Nucleus accumbens (tissue), 56 donors: ENCODE results near the gene ALDOC.
"Not testable (repeated sequence)": the region's sequence is repeated elsewhere in the genome, so short reads cannot be mapped to it uniquely, and the experiment has no call there.

Experiments
- DNase-seq, 56 donors: peaks; one replicate each; lab custom pipeline; 2025; lab: John Stamatoyannopoulos, UW

ALDOC gene

DNA sequence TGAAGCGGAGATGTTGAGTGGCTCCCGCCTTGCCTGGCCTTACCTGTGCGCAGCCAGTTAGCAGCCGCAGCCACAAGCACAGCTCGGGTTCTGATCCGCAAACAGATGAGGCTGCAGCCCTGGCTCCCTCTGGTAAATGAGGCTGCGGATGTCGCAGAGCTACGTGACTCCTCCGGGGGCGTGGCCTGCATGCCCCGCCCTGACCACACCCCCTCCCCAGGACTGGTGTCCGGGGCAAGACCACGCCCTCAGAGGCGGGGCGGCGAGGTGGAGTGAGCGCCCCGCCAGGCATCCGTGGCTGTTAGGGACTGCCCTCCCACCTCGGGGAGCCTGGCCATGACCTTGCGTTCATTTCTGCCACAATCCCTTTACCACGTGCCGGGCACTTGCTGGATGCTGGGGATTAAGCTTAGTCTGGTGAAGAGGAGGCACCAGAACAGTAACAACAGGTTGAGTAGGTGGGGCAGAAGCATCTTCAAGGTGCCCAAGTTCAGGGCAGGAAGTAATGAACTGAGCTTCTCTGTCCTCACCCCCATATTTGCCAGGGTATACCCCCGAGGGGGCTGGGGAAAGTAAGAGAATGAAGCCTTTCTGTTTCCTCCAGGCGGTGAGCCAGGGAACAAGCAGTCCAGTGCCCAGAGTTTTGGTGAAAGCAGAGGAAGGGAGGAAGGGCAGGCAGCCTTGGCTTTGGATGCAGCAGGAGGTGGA lies at the start of gene ALDOC:
Gene ALDOC (minus strand): TSS at position 138 of the 708 bp plus-strand sequence. CDS start 1,363 bp downstream, outside the sequence.
- peak; percentile 54 to 98 (median 93) for DNase-seq

DNA sequence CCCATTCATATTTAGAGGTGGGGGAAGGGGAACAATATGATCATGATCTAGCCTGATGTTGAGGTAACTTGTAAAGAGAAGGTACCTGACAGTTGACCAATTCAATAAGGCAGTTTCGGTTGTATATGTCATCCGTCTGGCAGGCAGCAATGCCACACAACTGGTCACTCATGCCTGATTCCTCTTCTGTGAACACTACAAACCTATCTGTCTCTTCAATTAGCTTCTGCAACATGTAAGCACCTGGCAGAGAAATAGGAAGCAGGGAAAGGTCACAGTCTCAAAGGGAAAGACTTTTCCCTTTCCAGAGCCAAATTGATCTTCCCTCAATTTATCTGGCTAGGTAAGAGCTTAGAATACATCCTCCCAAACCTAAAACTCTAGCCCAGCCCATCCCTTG lies 47.5 kb upstream of the ALDOC start:
- DNase-seq, result no peak

DNA sequence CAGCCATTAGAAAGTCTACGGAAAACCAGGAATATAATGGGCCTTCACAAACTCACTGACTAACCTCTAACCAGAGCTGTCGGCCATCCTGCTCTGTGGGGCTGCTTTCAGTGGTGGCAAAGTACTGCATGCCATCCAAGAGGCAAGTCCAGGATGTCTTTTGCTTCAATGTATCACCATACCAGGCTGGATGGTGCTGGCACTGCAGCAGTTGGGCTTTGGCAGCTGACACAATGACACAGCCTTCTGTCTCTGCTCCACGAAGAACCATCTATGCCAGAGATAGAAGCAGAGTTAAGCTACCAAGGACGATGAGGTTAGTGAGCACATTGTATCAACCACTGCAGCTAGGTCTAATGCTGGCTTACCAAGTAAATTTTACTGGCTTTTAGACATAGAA lies 47.0 kb upstream of the ALDOC start:
- DNase-seq, result no peak

DNA sequence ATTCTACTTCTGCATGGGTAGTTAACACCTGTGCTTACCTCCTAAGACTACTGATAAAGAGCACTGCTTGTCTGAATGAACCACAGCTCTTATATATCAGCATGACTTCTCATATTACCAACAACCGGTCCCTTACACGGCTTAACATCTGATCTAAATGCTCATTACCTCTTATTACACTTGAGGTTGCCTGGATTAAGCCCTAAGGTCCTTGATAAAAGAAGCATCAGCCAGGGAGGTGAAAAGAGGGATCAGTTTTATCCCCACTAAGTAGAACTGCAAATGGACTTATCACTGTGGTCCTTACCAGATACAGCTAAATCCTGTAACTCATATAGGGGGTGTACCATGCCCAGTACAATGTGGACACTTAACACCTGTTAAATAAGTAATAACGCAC lies 45.5 kb upstream of the ALDOC start:
- DNase-seq, result no peak

DNA sequence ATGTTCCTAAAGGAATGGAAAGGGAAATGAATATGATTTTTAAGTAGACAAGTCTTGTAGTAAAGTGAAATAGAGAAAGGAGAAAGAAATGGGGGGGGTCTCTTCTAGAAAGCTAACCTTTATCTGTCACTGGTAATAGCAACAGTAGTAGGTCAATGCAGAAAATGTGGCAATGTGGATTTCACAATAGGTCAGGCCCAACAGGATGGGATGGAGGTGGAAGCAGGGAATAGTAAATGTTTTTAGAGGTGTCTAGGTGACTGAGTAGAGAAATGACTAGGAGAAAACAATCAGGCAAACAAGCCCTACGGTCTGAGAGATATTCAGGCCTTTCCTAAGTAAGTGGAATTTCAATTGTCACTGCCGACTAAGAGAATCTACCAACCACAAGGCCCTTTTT lies 43.3 kb upstream of the ALDOC start:
- no peak for DNase-seq

DNA sequence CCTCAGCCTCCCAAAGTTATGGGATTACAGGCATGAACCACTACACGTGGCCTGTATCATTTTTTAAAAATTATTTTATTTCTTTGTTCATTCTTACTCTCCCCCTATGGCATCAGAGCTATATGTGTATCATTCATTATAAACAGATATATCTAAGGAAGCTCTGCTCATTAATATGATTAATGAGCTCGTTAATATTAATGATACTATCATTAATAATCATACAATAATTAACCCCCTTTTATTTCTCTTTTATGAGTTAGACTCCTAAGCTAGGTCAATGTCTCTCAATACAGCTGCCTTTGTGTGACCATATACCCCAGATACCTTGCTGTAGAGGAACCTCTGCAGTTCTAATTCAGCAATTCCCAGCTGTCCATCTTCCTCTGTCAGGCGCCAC lies 41.8 kb upstream of the ALDOC start:
- no peak for DNase-seq

DNA sequence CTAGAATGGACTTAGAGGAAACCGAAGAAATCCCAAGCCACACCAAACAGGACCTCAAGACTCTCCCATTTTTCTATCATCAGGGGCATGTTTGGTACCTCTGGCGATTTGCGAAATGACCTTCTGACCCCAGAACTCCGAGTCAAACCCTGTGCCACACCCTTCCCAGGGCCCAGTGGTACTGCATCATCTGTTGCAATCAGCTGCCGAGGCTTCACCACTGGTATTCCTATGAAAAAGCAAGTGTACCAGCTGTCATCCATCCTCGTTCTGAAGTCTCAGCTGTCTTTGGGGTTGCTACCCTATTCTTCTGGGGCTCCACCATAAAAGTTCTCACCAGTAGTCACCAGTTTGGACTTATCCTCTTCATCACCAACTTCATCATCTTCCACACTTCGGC lies 39.6 kb upstream of the ALDOC start:
- DNase-seq, result no peak

DNA sequence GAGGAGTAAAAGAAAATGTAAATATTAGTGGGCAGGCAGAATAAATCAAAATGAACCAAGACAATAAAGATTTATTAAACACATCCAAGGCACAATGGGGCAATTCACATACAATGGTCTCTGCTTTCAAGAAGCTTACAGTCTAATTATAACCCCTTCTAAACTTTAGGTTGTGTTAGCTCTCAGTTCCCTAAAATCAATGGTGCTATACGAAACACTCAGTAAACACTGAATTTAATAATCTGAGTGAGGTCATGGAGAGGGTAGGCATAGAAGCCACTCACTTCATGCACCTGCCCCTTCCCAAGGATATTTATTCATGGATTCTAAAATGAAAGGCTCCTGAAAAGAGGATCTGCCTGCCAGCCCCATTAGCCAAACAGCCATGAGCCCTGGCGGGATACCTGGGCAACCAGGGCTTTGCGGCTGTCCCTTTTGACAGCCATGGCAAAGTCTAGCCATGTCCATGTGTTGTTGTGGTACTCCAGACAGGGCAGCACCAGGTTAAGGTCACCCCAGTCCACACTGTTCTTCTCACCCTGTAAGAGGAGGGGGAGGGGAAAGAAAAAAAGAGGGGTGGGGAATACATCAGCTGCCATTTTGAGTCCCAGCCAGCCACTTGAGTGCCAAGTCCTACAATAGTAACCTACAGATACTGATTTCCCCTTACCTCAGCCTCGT lies 38.7 kb upstream of the ALDOC start:
- no peak for DNase-seq

DNA sequence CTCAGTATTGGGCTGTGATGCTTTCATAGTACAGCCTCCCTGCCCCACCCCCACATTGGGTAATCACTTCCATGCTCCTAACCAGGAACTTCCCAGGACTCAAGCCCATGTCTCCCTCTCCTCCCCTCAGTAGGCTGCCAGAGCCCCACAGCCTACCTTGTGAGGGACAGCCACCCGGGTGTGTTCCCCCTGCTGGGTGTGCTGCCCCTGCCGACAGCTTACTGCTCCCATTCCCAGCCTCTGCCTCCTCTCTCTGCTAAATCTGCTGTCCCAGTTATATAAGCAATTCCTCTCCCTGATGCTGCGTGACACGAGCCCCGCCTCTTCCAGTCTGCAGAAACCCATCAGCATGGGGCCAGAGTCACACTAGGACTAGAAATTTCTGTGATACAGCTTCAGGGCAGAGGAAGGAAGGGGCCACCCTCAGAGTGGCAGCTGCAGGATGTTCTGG lies 37.3 kb upstream of the ALDOC start, which contains the start of gene RSKR:
Gene RSKR (minus strand): TSS at position 255 of the 451 bp plus-strand sequence. CDS start 24 bp downstream, at position 231.
- DNase-seq, result peak in 42 of 56 donors; percentile 1 to 78 (median 42)

DNA sequence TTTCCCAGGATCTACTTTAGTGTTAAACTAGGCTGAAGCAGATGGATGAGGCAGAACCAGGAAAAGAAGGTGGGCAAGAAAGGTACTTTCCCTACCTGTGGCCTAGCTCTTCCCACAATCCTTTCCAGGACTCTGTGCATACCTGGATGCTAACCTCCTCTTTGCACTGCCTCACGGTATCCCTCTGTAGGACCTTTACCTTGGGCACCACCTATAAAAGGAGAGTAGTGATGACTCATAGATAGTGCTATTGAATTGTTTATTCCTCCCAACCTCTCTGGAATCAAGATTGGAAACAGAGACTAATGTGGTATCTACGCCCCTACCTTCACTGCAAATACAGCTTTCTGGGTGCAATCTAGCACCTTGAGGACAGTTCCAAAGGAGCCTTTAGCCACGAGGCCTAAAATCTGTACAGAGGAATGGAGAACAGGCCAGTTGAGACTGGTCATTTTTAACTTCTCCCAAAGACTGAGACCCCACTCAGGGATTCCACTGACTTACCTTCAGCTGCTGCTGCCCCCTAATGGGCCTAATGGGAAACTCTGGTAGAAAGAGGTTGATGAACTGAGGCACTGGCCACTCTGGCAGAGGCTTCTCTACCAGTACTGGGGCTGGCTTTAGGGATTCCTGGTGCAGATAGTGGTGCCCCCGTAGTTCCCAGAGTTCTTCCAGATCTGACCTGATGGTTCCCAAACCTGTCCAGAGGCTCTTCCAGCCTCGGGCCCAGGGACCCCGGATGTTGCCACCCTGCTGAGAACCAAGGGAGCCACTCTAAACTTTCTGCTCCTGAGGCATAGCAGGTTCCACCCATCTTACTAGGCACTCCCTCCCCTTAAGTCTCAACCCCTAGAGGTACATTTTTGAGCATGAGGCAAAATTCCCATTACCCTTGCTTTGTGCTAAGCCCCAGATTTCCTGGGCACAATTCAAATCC lies 36.5 kb upstream of the ALDOC start:
- peak in 25 of 56 donors; percentile 2 to 56 (median 14) for DNase-seq

DNA sequence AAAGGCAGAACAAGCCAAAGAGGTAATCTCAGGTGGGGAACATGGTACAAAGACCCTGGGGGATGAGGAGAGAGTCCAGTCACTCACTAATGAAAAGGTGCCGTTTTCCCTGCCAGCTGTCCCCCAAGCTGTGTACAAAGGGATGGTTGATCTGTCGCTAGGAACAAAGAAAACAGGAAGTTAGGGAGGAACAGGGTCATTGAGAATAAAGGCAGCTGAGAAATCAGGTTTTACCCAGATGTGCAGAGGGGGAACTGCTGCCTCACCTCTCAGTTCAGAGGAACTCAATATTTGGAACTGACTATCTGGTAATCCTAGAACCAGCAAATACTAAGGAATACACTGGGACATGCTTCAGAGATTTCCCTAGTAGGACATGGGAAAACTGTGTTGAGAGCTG lies 35.8 kb upstream of the ALDOC start:
- no peak for DNase-seq

DNA sequence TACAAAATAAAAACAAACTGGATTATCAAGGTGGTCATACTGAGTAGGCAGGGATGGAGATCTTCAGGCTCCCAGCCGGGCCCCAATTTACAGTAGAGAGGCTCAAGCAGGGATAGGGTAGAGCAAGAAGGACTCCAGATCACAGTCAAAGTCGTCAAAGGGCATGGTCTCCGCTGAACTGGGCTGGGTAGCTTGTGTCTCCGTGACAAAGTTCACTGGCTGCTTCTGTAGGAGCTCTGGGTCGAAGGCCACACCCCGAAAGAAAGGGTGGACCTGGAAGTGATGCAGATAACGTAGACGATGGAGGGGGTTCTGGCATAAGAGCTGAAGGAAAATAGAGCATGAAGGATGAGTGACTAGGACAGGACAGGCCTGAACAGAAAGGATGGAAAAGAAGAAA lies 33.7 kb upstream of the ALDOC start:
- DNase-seq, result no peak

DNA sequence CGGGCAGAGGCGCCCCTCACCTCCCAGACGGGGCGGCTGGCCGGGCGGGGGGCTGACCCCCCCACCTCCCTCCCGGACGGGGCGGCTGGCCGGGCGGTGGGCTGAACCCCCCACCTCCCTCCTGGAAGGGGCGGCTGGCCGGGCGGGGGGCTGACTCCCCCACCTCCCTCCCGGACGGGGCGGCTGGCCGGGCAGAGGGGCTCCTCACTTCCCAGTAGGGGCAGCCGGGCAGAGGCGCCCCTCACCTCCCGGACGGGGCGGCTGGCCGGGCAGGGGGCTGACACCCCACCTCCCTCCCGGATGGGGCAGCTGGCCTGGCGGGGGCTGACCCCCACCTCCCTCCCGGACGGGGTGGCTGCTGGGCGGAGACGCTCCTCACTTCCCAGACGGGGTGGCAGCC lies 27.3 kb upstream of the ALDOC start:
- not testable (repeated sequence) for DNase-seq

DNA sequence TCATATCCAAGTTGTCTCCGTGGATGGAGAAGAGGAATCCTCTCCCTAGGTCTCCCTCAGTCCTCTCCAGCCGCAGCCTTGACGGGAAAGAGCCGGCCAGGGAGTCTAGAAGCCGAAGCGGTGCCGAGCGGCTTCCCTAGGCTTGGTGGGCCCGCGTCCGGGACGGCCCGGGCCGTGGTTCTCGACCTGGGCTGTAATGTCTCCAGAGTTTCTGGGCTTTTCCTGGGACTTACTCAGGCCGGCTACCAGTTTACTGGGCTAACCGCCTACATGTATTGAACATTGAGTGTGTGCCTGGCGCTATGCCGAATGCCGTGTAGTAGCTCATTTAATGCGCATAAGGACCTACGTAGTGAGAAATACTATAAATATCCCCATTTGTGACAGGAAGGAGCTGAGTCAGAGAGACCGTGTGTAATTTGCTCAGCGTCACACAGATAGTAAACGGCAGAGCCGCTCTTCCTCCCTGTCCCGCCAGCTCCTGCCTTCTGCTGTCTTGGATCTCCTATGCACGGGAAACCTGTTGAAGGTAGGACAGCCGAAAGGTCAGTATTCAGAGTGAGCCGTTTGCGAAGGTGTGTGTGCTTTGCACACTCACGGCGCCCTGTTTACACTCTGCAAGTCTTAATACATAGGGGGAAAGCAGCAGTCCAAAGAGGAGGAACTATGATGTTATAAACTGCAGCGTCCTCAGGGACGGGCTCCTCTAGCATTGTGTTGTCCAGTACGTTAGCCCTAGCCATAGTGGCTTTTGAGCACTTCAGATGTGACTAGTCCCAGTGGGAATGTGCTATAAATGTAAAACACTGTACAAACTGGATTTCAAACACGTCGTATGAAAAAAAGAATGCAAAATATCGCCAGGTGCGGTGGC lies 22.9 kb upstream of the ALDOC start:
- peak in 34 of 56 donors; percentile 12 to 75 (median 46) for DNase-seq

DNA sequence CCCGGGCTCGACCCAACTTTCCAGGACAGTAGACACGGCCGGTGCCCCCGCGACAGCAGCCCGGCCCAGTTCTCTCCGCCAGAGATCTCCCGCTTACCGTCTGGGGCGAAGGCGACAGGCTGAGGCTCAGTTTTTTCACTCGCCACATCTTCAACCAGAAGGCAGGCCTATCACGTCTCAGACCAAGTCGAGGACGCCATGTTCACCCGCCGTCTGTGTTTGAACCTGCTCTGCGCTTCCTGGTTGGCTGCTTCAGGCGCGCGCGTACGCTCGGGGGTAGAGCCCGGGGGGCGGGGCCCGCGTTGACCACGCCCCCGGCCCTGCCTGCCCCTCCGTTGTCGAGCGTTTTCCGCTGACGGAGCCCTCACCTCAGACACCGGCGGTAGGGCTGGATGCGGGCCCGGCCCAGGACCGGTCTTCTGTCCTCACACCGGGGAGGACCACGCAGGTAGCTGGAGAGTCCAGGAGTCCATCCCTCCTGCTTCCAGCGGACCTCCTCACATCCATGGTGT lies 22.2 kb upstream of the ALDOC start, which contains the start of gene SPAG5:
Gene SPAG5 (minus strand): TSS at position 227 of the 512 bp plus-strand sequence. CDS start 79 bp downstream, at position 148.
- DNase-seq, result peak; percentile 33 to 94 (median 81)

DNA sequence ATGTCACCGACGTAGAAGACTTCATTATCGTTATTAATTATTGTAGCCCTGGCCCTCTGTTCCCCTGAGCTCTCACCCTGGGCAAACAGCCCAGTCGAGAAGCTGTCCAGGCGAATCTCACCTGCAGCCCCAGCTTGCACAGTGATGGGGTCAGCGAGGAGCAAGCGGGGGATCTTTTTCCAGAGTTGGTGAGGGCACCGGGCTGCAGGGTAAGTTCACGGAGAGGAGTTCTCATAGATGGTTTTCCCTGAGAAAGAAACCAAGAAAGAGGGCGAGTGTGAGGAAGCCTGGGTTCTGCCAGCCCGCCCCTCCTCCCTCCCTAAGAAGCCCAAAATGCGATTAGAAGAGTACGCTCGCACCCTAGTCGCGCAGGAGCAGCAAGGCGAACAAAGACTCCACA lies 21.7 kb upstream of the ALDOC start:
- DNase-seq, result no peak

DNA sequence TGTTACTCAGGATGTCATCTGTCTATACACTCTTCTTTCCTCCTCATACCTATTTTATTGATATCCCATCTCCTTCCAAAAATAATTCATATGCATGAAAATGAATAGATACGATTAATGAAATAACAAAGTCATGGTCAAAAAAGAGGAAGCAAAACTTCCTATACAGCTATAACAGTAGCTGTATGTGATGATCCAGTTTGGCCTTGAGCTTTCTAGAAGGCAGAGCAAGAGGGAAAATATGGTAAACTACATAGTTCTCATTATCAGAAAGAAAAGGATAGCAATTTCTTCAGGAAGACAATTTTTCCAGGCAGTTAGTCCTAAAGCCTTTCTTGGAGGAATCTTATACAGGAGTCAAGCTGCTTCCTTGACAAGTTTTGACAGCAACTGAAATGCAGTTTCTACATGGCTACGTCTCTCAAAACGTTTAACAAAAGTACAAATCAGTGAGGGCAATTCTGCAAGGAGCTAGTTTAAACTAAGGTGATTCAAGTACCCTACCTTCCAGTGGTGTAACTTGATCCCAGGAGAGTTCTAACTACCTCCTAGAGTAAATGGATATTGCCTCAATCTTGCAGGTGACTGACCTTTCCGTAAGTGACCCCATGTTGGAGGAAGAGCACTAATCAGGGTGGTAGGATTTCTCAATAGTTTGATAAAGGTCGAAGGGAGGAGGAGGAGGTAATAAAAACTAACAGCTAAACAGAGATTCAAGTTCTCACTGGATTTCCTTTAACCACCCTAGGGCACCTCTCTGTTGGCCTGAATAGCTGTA lies 21.1 kb upstream of the ALDOC start:
- no peak for DNase-seq

DNA sequence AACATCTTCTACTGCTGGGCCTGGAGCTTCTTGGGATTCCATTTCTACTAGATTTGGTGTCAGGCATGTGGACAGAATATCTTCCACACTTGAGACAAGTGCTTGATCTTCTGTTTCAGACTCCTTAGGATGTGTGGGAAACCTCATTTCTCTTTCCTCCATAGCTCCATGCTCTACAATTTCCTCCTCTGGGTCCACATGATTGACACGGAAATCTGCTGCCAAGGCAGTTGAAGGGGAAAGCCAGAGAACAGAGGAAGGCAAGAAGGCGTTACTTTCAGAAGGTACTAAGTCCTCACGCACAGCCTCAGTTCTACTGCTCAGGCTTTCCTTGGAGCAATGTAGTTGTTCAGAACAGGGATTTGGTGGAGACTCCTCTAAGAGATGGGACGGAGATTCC lies 15.6 kb upstream of the ALDOC start:
- no peak for DNase-seq

DNA sequence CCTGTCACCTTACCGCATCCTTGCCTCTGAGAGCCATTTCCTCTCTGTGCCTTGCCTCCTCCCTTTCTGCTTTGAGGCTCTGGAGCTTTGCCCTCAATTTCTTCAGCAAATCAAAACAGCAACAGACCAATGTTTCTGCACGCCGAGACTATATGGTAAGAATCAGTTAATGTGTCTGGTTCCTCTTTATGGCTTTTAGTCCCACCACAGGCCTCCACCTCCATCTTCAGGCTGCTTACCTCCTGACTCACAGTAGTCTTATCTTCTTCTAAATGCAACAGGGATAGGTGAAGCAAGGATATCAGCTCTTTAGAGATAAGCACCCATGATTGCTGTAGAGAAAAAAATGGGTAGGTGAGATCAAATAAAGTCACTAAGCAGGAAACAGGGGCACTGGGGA lies 9.2 kb upstream of the ALDOC start:
- DNase-seq, result no peak
